Stimulated activated CD8-positive, alpha-beta memory T cell treated with anti-CD3 and anti-CD28 coated beads, Interleukin-15, amount 100 ng/mL, for 48 hours (primary cell): Measurements from ENCODE around the gene MKS1.

Experiments used
- DNase-seq, 2 donors: peaks; one replicate each; pipeline ENCODE4 v3.0.0-alpha.2; 2020; ENCODE audit warnings: low read depth in 2 of 2

MKS1 gene

DNA sequence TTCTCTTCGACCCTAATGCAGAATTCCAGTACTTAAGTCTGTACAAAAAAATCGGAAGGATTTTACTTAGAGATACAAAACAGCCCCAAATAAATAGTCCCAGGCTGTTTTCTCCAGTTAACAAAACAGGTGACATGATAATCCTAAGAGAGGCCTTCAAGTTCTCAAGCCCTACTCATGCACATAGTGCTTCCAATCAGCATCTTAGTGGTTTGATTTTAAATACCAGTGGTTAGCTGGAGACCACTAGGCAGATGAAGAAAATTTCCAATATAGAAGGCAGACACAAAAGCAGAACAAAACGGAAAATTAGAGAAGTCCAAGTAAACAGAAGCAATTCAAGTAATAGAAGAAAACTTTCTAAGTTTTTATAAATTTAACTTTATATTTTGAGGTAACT is 57.5 kb downstream of the MKS1 start:
- no peak for DNase-seq

DNA sequence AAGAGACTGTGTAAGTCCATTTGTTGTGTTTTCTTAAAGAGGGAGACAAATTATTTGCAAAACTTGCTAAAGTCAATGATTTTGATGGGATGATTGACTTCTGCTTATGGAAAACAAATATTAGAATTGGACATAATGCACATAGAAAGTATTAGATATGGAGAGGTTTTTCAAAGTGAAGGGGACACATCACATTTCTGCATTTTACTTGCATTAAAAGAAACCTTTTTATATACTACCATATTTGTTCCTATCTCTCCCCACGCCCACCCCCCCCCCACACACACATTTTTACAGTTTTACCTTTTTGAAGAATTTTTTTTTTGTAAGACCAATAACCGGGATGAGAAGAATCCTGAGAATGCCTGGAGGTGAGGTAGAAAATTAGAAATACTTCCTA is 60.9 kb downstream of the MKS1 start:
- DNase-seq = no peak

GRCh38 chr17:58156839-58157803 is 61.9 kb downstream of the MKS1 start:
- DNase-seq = peak; percentile 42 to 46
